Testis (tissue), 3 donors: Measurements from ENCODE around the gene UROS. TPM values are rescaled to one million over a fixed set of nuclear protein-coding genes. Genes with fewer than 3 reads are reported as not detected.
A peak's percentile ranks its signal among the peaks of the same experiment; 100 is the strongest.

ENCODE experiments used
- DNase-seq: peaks from one replicate; pipeline ENCODE4 v3.0.0-alpha.2; 2019
- H3K27ac ChIP-seq, 2 donors: fragments of 200-600 bp; sonication (generic); one replicate each; pipeline ENCODE4 v1.5.1; 2019
- H3K27me3 ChIP-seq: fragments of 200-600 bp; sonication (generic); one replicate; pipeline ENCODE4 v1.5.1; 2019
- H3K36me3 ChIP-seq: fragments of 200-600 bp; sonication (generic); one replicate; pipeline ENCODE4 v1.5.1; 2017; ENCODE audit warnings: low read depth; ENCODE audit errors: missing control alignments
- H3K4me1 ChIP-seq: fragments of 200-600 bp; sonication (generic); one replicate; pipeline ENCODE4 v1.5.1; 2019
- H3K4me3 ChIP-seq, 2 donors: fragments of 200-600 bp; sonication (generic); one replicate each; pipeline ENCODE4 v1.5.1; 2017 to 2019
- H3K9me3 ChIP-seq: fragments of 200-600 bp; sonication (generic); one replicate; pipeline ENCODE4 v1.5.1; 2017
- POLR2A ChIP-seq: fragments of 450-650 bp; IDR thresholded peaks from one replicate; pipeline ENCODE4 v1.6.1; 2017; ENCODE audit warnings: antibody characterized with exemption, mild to moderate bottlenecking, moderate library complexity
- WGBS, 2 donors: methylation state at CpG; one replicate each; pipeline ENCODE4 v1.1.5; 2018; 5-methylcytosine and 5-hydroxymethylcytosine counted together
- intact Hi-C: fragments of 100-400 bp; cut with DNase I; formaldehyde crosslinking; loops from one replicate; pipeline ENCODE4 v1.15.1; 2023; ENCODE audit warnings: low total_unique reads
- polyA plus RNA-seq: library from polyadenylated mRNA; stranded (reverse); fragments of 350-450 nt; fragmentation: Illumina TruSeq; extraction: RNeasy Lipid Tissue Mini Kit (QIAGEN cat#74804); gene quantifications from one replicate; pipeline ENCODE4 v1.2.3, GENCODE V29; 2014; ENCODE audit warnings: low read depth, low replicate concordance; ENCODE audit not compliant: insufficient read depth
- total RNA-seq, 2 donors: library from RNA; depleted of rRNA; stranded (reverse); fragments of >200 nt; gene quantifications; one replicate each; pipeline ENCODE4 v1.2.3, GENCODE V29; 2016
- TF ChIP-seq, protein P1 (sequence below), 3 experiments: fragments of 450-650 bp in 2 of 3; fragments of 200-600 bp in 1 of 3; sonication (generic) in 1 of 3; IDR thresholded peaks; one replicate each; pipeline ENCODE4 v1.5.1; 2016 to 2019; ENCODE audit warnings: antibody characterized with exemption in 3 of 3, mild to moderate bottlenecking in 2 of 3, moderate library complexity in 1 of 3

The UROS gene
- total and polyA plus RNA-seq, 3 donors from 2014 or later, result 62.5 to 70.3 (median 69.2) TPM

DNA sequence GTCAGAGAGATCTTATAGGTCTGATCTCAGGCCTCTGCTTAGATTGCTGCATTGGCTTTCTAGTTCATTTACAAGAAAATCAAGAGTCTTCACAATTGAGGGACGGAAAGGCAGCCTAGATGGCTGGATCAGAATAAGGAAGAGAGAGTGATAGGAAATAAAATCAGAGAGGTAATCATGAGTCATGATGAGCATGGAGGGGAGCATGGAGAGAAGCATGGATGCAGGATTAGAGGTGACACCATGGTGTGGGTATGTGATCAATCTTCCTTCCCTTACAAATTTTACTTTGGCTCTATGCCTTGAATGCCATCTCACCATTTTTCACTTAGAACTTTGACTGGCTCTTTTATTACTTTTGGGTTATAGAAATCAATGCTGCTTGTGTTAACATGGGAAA, 1.7 kb upstream of the UROS start:
- no peaks in the 10 kb centered on the region for H3K36me3 ChIP-seq
- H3K4me1 ChIP-seq, result peaks cover 17% of the 10 kb centered on the region
- H3K27ac ChIP-seq, result no peak overlapping the region
- H3K27me3 ChIP-seq, result no peaks in the 10 kb centered on the region
- no peak overlapping the region for H3K4me3 ChIP-seq
- H3K9me3 ChIP-seq, result no peaks in the 10 kb centered on the region
- DNase-seq, result no peak
- TF ChIP-seq, protein P1, sequence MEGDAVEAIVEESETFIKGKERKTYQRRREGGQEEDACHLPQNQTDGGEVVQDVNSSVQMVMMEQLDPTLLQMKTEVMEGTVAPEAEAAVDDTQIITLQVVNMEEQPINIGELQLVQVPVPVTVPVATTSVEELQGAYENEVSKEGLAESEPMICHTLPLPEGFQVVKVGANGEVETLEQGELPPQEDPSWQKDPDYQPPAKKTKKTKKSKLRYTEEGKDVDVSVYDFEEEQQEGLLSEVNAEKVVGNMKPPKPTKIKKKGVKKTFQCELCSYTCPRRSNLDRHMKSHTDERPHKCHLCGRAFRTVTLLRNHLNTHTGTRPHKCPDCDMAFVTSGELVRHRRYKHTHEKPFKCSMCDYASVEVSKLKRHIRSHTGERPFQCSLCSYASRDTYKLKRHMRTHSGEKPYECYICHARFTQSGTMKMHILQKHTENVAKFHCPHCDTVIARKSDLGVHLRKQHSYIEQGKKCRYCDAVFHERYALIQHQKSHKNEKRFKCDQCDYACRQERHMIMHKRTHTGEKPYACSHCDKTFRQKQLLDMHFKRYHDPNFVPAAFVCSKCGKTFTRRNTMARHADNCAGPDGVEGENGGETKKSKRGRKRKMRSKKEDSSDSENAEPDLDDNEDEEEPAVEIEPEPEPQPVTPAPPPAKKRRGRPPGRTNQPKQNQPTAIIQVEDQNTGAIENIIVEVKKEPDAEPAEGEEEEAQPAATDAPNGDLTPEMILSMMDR (IDR thresholded peaks at IDR 0.05), result no peak
- no peak for TF ChIP-seq POLR2A
- intact Hi-C loops, result no loop called here
- 55 to 74% methylated on average over 1 of the region's 1 CpG for WGBS, 2 donors

DNA sequence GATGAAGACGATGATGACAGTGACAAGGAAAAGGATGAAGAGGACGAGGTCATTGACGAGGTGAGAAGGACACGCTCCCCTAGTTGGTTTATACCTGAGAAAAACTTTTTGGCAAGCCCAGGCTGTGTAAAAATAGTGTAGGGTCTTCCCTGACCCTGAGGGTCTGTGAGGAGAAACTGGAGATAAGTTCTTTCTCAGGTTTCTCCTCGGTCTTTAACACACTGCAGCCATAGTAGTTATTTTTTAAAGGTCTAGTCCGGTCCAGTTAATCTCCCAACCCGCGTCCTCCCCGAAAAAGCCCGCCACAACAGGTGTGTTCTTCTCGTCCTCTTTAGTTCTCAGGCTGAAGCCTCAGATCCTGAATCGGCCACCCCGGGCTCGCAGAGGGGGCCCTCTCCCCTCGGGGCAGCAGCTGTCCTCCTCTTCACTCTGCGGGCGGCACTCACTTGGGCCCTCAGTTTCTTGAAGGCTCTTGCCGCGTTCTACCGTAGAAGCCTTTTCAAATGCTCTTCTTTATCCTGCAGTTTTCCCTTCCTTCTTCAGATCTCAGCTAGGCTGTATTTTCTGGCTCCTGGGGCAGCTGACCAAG, 699 bp upstream of the UROS start:
- no peaks in the 10 kb centered on the region for H3K36me3 ChIP-seq
- peak overlapping the region; percentile 89 for H3K4me3 ChIP-seq
- H3K27ac ChIP-seq, result peak overlapping the region; percentile 60 to 91
- peak; percentile 22 for DNase-seq
- no peaks in the 10 kb centered on the region for H3K27me3 ChIP-seq
- H3K4me1 ChIP-seq, result peaks cover 17% of the 10 kb centered on the region
- intact Hi-C loops, result no loop called here
- no peaks in the 10 kb centered on the region for H3K9me3 ChIP-seq
- WGBS, 2 donors, result 0 to 1% methylated on average over 20 of the region's 20 CpGs
- TF ChIP-seq POLR2A, result no peak
- TF ChIP-seq, protein P1 (IDR thresholded peaks at IDR 0.05), result no peak

DNA sequence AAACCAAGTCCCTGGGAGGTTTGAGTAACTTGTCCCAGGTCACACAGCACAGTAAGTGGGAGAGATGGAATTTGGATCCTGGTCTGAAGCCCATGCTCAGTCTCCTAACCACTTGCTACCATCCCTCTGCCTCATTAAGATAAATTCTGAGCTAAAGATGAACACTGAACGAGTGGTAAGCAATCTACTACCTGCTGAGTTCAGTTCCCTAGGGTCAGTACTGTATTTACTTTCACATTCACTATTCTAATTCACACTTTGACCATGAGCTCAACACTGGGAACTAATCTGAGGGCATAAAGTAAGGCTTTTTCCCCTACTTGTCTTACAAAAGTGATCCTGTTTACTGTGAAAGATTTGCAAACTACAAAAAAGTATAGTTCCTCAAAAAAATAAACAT, 2.4 kb downstream of the UROS start:
- Histone ChIP-seq H3K36me3 (no peaks in the 10 kb centered on the region), H3K27ac (no peak overlapping the region), H3K9me3 (no peaks in the 10 kb centered on the region), H3K27me3 (no peaks in the 10 kb centered on the region), H3K4me3 (no peak overlapping the region), H3K4me1 (peaks cover 17% of the 10 kb centered on the region)
- no peak for DNase-seq
- intact Hi-C loops, result no loop called here
- 56 to 78% methylated on average over 1 of the region's 1 CpG for whole genome bisulfite sequencing, 2 donors
- TF ChIP-seq, protein P1 (IDR thresholded peaks at IDR 0.05), result no peak
- TF ChIP-seq POLR2A, result no peak

DNA sequence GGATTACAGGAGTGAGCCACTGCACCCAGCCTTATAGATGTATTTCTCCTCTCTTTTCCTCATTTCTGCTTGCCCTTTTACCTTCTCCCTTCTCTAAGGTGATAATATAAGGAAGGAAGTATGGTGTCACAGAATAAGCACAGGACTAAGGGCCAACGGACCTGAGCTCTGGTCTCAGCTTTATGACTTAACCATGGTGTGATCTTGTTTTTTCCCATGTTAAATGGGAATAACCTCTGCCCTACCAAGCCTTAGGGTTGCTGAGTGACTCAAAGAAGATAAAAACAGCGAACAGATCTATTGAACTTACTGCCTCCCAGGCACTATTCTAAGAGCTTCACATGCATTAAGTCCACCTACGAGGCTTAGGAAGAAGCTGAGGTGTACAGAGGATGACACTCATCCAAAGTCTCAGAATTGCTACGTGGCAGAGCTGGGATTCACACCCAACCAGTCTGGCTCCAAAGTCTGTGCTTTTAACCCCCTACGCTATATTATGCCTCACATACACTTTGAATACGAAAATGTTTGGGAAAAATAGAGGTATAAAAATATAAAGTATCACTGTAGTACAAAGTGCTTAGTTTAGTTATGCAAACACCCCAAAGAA, 5.6 kb downstream of the UROS start:
- H3K4me3 ChIP-seq, result no peak overlapping the region
- no peak overlapping the region for H3K27ac ChIP-seq
- TF ChIP-seq, protein P1 (IDR thresholded peaks at IDR 0.05), result no peak
- TF ChIP-seq POLR2A, result no peak
- peaks cover 7% of the 10 kb centered on the region for H3K4me1 ChIP-seq
- no peaks in the 10 kb centered on the region for H3K9me3 ChIP-seq
- no peaks in the 10 kb centered on the region for H3K36me3 ChIP-seq
- no peak for DNase-seq
- H3K27me3 ChIP-seq, result no peaks in the 10 kb centered on the region
- intact Hi-C loops, result no loop called here
- WGBS, 2 donors, result 88 to 94% methylated on average over 6 of the region's 6 CpGs

DNA sequence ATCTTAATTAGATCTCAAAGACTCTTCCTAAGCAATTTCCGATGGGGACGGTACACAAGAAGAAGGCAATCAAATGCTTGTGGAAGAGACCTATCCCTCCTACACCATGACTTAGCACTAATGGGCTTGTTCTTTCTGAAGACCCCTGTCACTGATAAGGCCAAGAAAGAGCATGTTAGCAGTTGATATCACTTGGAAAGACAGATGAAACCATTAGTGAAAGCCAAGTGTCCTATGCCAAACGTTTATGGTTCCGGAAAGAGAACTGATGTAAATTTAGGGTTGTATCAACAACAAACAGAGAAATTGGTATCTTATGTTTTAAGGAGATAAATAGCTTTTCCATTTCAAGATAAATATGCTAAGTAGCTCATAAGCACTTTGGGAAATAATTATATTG, 6.5 kb downstream of the UROS start:
- Histone ChIP-seq H3K27me3 (no peaks in the 10 kb centered on the region), H3K27ac (no peak overlapping the region), H3K9me3 (no peaks in the 10 kb centered on the region), H3K4me3 (no peak overlapping the region), H3K36me3 (no peaks in the 10 kb centered on the region), H3K4me1 (no peaks in the 10 kb centered on the region)
- no peak for TF ChIP-seq POLR2A
- TF ChIP-seq, protein P1 (IDR thresholded peaks at IDR 0.05), result no peak
- DNase-seq, result no peak
- 84 to 87% methylated on average over 4 of the region's 4 CpGs for WGBS, 2 donors
- intact Hi-C loops, result no loop called here
